Measurements from ENCODE around the gene FBXL16. TPM values are rescaled to one million over a fixed set of nuclear protein-coding genes. Genes with fewer than 3 reads are reported as not detected.
A peak's percentile ranks its signal among the peaks of the same experiment; 100 is the strongest.

The FBXL16 gene
- total RNA-seq, 1 donor from 2014 or later = 0.46 TPM

DNA sequence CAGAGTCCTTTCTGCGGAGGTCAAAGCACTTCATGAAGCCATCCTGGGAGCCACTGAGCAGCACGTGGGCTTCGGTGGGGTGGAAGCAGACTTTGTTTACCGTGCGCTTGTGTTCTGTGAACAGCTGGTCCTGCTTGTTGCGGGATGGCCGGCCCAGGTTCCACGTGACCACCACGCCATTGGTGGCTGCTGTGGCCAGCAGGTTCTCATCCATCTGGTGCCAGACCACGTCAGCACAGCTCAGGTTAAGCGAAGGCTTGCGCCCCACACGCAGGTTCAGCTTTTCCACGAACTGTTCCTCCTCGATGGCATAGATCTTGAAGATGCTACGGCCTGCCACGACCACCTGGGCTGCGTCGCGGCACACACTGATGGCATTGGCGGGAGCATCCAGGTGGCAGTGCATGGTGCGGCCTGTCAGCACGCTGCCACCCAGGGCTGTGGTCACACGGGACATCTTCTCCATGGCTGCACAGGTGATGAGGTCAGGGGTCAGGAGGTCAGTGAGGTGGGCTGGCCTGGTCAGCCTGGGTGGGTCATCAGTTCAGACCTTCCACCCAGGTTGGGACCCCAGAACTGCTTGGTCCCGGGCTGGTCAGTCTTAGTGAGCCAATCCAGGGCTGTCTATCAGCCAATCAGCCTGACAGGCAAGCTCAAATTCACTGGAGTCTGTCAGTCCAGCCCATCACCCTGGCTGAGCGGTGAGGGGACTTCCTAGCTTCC lies 16.3 kb downstream of the FBXL16 start:
- peak overlapping the region; percentile 94 for H3K4me3 ChIP-seq (ENCODE audit: low read depth, low read length)
- no peak for DNase-seq (ENCODE audit: low read depth)
- no peak for TF ChIP-seq CTCF (conservative IDR thresholded peaks at IDR 0.05; ENCODE audit: low read depth, low read length)

- no peak for DNase-seq (ENCODE audit: low read depth)
- no peak overlapping the region for H3K4me3 ChIP-seq (ENCODE audit: low read depth, low read length)
- no peak for TF ChIP-seq CTCF (conservative IDR thresholded peaks at IDR 0.05; ENCODE audit: low read depth, low read length)
Measured at GRCh38 chr16:687499-687898, 18.1 kb downstream of the FBXL16 start.

DNA sequence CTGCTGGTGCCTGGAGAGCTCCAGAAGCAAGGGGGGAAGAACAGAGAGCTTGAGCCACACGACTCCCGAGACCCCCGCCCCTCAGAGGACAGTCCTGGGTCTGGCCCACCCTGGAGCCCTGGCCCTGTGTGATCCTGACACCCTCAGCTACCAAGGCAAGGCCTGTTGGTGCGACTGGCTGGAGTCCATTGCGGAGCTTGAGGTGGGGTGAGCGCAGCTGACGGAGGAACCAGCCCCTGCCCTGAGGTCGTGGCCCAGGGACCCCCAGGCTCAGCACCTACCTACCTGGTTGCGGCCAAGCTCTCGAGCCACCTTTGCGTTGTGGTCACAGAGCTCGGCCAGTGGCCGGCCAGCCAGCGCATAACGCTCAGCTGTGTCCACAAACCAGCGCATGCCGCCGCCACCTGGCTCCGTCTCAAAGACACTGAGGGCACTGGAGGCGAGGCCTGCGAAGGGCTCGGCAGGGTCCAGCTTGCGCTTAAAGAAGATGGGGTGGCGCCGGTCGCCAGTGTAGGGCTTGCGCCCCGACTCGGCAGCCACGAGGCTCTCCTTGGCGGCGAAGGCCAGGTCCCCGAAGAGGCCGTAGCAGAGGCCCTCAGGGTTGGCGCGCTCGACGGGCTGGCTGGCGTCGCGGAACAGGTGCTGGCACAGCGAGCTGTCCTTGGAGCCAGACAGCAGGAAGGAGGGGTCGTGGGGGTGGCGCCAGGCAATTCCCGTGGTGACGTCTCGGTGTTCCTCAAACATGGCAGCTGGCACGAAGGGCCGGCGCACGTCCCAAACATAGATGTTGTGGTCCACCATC lies 18.9 kb downstream of the FBXL16 start:
- no peak overlapping the region for H3K4me3 ChIP-seq (ENCODE audit: low read depth, low read length)
- DNase-seq (ENCODE audit: low read depth) = no peak
- no peak for TF ChIP-seq CTCF (conservative IDR thresholded peaks at IDR 0.05; ENCODE audit: low read depth, low read length)

DNA sequence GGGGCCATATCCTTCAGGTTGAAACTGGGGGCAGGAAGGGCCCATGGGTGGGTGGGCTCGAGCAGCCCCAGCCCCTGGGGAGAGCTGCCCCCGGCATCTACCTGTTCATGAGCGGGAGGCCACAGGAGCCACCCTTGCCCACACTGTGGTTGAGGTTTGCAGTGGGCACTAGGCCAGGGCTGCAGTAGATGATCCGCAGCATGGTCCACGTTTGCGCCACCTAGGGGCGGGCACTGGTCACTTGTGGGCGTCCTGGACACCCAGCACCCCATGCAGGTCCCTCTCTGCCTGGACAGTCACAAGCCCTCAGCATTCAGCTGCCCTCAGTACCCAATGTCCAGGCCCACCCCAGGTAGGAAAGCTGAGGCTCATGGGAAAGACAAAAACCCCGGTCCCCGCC lies 19.6 kb downstream of the FBXL16 start:
- peak; percentile 61 for TF ChIP-seq CTCF (conservative IDR thresholded peaks at IDR 0.05; ENCODE audit: low read depth, low read length)
- DNase-seq (ENCODE audit: low read depth) = no peak
- H3K4me3 ChIP-seq (ENCODE audit: low read depth, low read length) = no peak overlapping the region

DNA sequence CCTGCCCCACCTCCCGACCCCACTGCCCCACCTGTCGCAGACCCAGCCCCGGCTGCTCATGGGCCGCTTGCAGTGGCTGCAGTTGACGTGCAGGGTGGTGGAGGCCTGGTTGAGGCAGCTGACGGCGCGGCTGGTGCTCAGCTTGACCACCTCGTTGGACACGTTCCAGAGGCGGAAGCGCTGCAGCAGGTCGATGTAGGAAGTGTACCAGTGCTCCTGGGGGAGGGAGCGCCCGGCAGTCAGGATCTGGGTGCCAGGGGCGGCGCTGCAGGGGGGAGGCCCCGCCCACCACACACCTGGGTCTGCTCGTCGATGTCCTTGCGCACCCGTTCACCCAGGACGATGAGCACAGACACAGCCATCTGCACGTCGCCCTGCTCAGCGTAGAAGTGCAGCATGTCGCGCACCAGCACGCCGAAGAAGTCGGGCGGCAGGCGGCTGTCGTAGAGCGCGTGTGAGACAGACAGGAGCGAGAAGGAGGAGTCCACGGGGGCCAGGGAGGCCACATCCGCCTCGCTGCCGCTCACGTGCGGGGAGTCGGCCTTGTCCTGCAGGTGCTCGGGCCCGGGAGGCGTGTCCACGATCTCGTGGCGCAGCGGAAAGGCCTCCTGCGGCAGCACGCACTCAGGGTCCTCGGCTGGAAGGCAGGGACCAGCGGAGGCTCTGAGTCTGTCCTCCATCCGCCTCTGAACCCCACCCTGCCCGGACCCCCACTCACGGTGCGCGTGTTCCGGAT lies 20.5 kb downstream of the FBXL16 start:
- H3K4me3 ChIP-seq (ENCODE audit: low read depth, low read length) = peak overlapping the region; percentile 76
- DNase-seq (ENCODE audit: low read depth) = no peak
- TF ChIP-seq CTCF (conservative IDR thresholded peaks at IDR 0.05; ENCODE audit: low read depth, low read length) = no peak

- peak within 1 kb of the TSS; percentile 76 for H3K4me3 ChIP-seq (ENCODE audit: low read depth, low read length)
- TF ChIP-seq CTCF (conservative IDR thresholded peaks at IDR 0.05; ENCODE audit: low read depth, low read length) = no peak
- DNase-seq (ENCODE audit: low read depth) = no peak
Measured at GRCh38 chr16:684071-684794, 21.4 kb downstream of the FBXL16 start, which contains the start of gene JMJD8. TSS of gene JMJD8 (minus strand) at chr16:684334. CDS start at chr16:684319, 15 bp downstream.
